Left renal pelvis (tissue), 4 donors: ENCODE data around the gene NCL. TPM values are rescaled to one million over a fixed set of nuclear protein-coding genes. Genes with fewer than 3 reads are reported as not detected.
"Not testable (repeated sequence)": the region's sequence is repeated elsewhere in the genome, so short reads cannot be mapped to it uniquely, and the experiment has no call there.

Experiments used
- DNase-seq, 4 donors: peaks; one replicate each; pipeline ENCODE4 v3.0.0-alpha.2; 2013; ENCODE audit warnings: low read depth in 4 of 4, low spot score in 3 of 4
- polyA plus RNA-seq, 4 donors: library from polyadenylated mRNA; unstranded; fragments of 120-200 nt; gene quantifications; one replicate each; pipeline ENCODE4 v1.2.1, GENCODE V29; 2013; ENCODE audit not compliant: insufficient read length in 4 of 4

Gene NCL
- polyA plus RNA-seq, 4 donors: 931 to 1,288 (median 1,077) TPM

DNA sequence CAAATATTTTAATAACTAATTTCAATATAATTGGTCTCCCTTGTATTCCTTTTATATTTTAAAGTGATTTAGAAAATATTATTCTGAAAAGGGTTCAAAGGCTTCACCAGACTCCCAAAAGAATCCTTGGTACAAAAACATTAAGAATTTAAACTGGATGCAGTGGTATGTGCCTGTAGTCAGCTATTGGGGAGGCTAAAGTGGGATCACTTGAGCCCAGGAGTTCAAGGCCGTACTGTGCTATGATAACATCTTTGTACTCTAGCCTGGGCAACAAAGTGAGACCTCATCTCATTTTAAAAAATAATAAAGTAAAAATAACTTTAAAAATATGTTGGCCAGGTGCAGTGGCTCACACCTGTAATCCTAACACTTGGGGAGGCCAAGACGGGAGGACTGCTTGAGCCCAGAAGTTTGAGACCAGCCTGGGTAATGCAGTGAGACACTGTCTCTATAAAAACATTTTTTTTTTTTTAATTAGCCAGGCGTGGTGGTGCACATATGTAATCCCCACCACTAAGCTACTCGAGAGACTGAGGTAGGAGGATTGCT, 14.7 kb downstream of the NCL start:
- DNase-seq: no peak

DNA sequence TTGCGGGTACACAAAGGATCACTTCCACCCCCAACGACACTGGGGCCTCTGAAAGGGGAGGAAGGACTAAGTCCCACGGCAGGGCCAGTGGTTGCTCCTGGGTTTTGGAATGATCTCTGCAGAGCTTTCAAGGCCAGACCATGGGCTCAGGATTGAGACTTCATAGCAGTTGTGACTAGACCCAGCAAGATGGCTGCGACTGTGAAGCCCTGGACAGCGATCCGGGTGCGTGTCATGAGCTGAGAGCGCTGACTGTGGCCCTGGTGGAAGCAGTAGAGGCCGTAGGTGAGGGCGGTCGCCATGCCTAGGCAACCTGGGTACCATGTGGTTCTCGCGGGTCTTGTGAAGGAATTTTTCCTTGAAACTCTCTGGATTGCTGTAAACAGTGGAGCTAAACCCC, 27.3 kb downstream of the NCL start:
- DNase-seq: no peak

DNA sequence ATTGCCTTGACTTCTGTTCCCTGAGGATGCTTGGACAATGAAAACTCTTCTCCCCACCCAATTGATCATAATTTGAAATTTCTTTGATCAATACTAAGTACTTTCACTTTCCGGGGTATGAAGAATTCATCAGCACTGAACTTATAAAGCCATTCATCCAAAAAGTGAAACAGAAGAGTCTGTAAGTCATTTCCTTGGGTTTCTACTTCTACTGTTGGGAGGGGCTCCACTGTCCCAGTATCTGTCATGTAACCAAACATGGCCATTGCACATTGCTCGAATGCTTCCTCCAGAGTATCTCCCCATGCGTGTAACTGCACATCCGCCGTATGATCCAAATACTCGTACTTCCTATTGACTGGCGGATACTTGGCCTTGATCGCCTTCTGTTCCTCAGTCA, 30.3 kb downstream of the NCL start:
- DNase-seq: no peak

DNA sequence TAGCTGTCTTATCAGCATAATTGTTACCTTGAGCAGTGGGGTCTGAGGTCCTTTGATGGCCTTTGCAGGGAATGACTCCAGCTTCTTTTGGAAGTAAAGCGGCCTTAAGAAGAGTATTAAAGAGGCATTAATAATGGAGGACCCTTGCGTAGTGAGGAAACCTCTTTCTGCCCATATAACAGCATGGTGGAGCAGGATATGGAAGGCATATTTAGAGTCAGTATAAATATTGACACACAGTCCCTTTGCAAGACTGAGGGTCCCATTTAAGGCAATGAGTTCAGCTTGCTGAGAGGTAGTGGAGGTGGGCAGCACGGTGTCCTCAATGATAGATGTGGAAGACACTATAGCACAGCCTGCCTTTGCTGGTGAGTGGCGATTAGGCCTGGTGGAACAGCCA, 32.7 kb downstream of the NCL start:
- no peak for DNase-seq

DNA sequence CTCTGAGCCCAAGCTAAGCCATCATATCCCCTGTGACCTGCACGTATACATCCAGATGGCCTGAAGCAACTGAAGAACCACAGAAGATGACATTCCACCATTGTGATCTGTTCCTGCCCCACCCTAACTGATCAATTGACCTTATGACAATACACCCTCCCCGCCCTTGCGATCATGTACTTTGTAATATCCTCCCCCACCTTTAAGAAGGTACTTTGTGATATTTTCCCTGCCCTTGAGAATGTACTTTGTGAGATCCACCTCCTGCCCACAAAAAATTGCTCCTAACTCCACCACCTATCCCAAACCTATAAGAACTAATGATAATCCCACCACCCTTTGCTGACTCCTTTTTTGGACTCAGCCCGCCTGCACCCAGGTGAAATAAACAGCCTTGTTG, 33.8 kb downstream of the NCL start:
- DNase-seq: not testable (repeated sequence)

DNA sequence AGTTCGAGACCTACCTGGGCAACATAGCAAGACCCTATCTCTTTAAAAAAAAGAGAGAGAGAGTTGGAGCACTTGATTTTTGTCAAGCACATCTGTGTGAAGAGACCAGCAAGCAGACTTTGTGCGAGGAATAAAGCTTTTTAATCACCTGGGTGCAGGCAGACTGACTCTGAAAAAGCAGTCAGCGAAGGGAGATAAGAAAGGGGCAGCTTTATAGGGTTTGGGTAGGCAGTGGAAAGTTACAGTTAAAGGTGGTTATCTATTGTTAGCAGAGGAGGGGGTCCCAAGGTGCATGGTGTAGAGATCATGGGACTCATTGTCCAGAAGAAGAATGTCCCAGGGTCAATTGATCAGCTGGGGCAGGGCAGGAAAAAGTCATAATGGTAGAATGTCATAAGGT, 34.4 kb downstream of the NCL start:
- DNase-seq: no peak

DNA sequence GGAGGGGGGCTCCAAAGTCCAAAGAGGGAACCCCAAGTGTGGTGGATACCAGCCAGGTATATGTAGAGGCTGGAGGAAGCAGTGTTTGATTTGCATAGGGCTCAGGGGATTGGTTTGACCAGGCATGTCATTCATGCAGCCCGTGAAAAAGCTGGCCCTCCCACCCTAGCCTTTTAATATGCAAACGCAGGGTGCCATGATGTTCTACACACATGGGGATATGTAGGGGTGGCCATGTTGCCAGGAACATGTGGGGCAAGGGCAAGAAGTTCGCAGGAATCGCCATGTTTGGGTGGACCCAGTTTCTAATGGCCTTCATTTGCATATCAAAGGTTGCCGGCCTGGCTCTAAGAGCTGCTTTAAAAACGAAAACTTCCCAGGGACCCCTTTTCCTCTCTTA, 35.1 kb downstream of the NCL start:
- no peak for DNase-seq

DNA sequence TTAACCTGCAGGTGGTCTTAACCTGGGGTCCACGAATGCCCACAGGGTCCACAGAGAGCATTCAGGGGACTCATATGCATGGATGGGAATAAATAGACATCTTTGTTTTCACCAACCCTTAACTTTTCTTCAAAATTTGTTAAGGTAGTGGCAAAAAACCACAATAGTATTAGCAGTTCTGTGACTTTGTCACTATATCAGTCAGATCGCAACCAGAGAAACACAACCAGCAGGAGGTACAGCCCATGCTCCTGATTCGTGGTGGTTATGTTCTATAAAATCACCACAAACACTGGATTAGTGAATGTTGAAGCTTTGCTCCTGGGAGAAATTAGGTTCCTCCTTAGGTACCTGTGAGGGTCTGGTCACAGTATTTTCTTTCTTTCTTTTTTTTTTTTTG, 37.2 kb downstream of the NCL start:
- no peak for DNase-seq

DNA sequence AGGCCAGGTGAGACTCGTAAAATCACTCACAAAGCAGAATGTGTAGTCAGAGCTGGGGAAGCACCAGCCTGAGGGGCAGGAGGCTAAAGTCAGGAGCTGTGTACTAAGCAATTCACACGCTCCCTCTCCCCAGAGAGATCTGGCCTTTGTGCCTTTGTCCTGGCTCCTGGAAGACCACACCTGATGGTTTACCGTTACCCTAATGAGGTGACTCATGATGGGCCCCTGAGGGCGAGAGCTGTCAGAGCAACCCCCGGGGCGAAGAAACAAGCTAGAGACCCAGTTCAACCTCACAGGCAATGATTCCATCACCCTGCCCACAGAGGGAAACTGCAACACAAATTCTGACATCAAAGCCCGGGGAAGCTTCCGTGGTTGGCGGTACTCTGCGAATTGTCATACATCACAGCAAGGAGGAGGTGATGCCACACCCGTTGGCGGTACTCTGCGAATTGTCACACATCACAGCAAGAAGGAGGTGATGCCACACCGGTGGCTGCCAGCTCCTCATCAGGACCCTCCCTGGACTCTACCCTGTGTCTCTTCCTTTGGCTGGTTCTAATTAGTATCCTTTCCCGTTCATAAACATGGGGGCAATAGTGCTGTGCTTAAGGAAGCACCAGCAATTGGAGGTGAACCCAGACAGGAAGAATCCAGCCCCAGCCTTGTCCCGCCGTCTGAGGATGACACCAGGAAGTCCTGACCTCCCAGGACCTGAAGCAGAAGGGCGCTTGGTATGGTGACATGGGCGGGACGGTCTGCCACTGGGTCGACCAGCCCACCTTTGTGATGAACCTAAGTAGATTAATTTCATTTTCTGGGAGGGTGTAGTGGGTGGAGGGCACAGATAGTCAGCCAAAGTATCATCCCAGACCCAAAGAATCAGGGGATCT, 38.2 kb downstream of the NCL start:
- DNase-seq: no peak

DNA sequence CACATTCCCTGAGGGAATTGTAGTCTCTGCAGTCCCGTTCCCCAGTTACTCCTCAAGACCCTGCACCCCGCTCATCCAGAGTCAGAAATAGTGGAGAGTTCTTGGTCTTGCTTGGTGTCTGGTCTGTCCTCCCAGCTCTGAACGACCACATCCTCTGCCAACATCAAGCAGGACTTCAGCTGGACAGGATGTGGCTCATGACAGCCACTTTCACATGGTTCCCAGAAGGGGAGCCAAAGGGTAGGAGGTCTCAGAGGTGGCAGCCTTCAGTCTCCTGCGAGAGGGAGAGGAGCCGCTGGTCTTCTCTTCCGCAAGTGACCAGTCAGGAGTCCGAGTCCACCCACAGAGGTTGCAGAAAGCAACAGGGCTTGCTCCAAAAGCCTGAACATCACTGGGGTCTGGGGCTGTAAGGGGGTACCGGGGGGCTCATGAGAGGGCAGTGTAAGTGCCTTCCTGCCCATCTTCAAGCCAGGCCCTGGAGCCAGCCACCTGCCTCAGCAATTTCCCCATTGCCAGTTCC, 38.9 kb downstream of the NCL start:
- no peak for DNase-seq

DNA sequence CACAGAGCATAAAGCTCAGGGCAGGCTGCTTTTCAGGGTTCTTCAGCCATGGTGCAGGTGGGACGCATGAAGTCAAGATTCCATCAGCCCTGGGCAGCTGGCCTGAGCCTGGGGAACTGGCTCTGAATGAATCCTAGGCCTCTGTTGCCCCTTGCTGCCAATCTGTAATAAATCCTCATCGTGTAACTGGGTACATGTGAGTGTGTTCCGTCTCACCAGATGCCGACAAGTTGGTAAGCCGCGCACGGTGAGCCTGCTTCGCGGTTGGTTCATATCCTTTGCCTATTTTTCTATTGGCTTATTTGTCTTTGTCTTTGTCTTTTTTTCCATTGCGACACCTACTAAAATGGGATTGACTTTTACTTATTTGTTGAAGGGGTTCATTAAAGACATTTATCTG, 41.1 kb downstream of the NCL start:
- no peak for DNase-seq

DNA sequence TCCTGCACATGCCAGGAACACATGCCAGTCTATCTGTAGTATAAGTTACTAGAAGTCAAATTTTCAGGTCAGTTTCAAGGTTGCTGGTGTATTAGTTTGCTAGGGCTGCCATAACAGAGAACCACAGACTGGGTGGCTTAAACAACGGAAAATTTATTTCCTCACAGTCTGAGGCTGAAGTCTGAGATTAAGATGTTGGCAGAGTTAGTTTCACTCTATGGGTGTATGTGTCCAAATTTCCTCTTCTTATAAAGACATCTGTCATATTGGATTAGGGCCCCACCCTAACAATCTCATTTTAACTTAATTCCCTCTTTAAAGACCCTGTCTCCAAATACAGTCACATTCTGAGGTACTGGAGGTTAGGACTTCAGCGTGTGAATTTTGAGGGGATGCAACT, 42.2 kb downstream of the NCL start:
- DNase-seq: no peak

DNA sequence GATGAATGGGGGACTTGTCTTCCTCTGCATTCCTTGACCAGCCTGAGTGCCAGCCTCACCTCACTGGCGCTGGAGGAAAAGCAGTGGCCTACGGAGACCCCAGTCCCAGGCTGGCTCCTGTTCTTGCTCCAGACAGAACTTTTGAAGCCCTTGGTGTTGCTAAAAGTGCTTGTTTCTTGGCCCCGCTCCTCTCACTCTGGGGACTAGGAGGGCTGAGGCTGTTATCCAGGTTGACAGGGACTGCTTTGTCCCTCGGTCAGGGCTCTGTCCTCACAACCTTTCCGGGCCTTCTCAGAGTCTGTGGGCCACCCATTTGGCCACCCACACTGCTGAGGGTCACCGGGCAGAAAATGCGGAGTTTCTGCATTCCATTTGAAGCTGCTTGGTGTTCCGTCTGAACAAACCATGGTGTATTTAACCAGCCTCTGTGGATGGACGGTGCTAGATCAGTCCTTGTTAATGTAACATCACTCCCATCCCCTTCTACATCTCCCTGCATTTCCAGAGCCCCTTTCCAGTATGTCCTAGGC, 43.2 kb downstream of the NCL start:
- DNase-seq: no peak

DNA sequence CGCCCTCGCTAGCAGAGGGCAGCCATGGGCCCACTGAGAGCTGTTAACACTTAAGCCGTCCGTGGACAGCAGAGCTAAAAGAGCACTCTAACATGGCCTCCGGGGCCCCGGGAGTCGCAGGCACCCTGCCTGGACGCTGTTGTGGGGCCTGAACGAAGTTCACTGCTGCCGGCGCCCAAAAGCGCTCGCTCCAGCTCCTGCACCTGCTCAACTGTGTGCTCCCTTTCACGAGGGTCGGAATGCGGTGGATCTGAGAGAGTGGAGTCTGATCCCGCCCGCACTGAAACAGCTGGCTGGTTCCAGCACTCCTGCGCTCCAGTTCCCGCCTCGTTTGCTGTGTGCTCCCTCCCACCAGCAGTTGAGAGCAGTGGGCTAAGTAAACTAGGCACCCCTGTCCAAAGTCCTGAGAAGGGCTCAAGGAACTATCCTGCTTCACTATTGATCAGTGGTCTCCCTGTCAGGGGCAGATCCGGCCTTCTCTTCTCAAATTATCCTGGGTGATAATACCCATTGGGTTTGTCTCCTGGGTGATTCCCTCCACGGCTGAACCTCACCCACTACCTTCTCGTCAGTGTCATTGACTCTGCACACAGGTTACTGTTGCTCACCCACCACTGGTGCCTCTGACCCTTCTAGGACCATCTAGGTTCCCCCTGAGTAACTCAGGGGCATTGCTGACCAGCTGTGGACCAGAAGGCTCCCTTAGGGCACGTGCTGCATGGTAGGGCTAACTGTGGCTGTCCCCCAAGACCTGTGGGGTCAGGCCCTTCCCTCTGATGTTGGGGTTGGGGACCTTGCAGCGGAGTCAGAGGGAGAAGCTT, 45.3 kb downstream of the NCL start:
- no peak for DNase-seq

DNA sequence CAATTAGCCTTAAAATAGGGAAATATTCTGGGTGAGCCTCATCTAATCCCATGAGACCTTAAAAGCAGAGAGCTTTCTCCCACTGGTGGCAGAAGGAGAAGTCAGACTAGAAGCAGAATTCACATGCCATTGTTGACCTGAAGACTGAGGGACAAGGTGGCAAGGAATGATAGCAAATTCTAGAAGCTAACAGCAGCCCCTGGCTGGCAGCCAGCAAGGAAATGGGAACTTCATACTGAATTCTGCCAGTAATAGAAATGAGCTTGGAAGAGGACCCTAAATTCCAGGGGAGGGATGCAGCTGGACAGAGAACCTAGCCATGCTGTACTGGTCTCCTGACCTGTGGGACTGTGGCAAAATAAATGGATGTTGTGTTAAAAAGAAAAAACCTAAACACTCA, 49.3 kb downstream of the NCL start:
- DNase-seq: no peak

DNA sequence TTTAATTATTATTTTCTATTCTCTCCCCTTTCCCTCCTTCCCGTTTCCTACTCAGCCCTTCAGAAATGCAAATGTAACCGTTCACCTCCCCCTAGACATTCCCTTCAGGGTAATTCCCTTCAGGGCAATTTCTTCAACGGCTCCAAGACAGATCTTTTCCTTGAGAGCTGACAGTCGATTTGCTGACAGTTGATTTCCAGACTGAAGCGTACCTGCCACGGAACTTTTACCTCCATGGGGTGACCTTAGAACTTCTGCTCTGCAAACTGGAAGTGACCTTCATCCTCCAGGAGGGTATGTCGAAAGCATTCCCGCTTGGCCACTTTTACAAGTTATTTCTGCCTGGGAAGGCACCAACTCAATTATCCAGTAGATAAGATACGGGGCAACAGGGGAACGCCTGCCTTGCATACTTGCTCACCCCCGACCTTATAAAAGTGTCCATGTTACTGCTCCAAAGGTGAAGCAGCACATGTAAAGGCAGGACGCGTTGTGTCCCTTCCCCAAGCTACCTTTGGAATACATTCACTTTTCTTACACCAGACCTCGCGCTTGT, 50.3 kb downstream of the NCL start:
- no peak for DNase-seq

DNA sequence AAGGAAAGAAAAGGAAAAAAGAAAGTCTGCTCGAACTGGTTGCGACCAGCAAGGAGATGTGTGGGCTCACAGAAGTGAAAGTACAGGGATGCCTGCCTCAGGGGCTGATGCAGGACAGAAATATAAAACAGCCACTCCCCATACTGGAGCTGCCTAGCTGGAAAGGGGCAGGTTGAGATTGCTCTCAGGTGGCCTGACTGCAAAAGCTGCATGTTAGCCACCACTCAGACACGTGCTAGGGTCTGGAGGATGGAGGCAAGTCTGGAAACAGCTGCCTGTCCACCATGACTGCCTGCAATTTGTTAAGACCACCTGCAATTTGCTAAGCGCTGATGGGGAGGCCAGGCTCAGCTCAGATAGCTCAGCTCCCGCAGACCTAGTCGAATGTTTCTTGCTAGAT, 50.8 kb downstream of the NCL start:
- DNase-seq: no peak

DNA sequence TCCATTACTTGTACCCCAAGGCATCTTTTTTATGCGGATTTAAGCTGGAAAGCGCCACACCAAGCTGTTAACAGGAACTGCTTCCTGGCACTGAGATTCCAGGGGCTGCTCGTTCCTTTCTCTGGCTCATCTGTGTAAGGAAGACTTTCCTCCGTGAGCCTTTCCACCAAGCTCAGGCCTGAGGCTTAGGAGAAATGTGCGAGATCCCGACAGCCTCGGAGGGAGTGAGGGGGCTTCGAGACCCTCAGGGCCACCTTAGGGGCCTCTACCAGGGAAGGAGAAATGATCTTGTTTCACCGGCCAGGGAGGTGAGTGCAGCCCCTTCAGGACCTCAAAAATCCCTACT, 51.7 kb downstream of the NCL start:
- DNase-seq: no peak

DNA sequence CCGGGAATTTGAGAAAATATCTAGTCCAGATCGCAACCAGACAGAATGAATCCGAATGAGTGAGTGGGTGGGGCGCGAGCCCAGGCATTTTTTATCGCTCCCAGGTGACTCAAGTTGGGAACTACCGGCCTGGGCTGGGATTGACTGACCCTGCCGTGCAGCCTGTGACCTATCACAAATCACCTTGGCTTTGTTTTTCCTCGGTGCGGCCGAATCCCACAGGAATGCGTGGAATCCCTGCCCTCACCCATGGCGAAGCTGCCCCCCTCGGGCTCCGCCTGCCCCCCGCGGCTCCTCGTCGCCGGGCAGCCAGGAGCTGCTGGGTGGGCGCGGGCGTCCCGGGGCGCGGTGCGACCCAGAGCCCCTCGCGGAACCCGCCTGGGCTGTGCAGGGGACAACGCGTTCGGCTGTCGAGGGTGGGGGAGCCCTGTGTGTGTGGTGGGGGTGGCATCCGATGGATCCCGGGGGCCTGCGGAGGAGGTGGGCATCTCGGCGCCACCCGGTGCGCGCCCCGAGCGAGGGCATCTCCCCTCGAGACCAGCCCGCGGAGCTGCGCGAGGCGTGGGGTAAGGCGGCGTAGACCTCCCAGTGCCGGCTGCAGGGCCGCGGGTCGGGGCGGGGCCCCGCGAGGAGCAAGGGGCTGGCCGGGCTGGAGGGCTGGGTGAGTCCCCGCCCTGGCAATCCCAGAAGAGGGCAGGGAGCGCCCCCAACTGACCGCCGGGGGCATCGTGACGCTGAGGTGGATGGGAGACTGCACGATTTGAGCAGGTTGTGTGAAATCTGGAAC, 52.3 kb downstream of the NCL start:
- peak; percentile 54 to 69 (median 62) for DNase-seq

DNA sequence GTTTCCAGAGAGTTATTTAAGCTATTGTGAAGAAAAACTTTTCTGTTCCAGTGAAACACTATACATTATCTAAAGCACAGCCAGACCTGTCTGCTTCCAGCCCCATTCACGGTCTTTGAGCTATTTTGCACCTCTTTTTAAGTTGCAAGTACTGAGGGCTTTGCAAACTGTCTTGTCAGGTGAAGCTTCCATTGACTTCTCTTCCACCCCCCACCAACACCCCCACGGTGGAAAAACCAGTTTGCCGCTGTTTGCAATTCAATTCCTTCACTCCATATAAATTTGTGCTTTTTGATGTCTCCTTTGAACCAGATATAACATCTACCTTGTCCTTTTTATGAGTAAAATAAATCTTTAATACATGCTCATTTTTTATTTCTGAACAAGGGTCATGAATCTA, 53.0 kb downstream of the NCL start:
- DNase-seq: no peak
